Esophagus muscularis mucosa (tissue), 4 donors: Measurements from ENCODE around the gene DVL1. TPM values are rescaled to one million over a fixed set of nuclear protein-coding genes. Genes with fewer than 3 reads are reported as not detected.
A peak's percentile ranks its signal among the peaks of the same experiment; 100 is the strongest.

ENCODE experiments used
- DNase-seq: peaks from one replicate; pipeline ENCODE4 v3.0.0-alpha.2; 2017; ENCODE audit errors: extremely low spot score
- H3K27ac ChIP-seq, 4 donors: fragments of 200-600 bp; sonication (generic); replicated peaks in 1 of 4; 1 replicate in 3 of 4; 2 replicates in 1 of 4; pipeline ENCODE4 v1.5.1; 2016 to 2019; ENCODE audit warnings: mild to moderate bottlenecking in 1 of 4
- H3K27me3 ChIP-seq, 4 donors: fragments of 200-600 bp; sonication (generic); one replicate each; pipeline versions ENCODE4 v1.5.1 to v1.6.0; 2016 to 2019
- H3K36me3 ChIP-seq, 4 donors: fragments of 200-600 bp; sonication (generic); one replicate each; pipeline ENCODE4 v1.5.1; 2016 to 2019
- H3K4me1 ChIP-seq, 4 donors: fragments of 200-600 bp; sonication (generic); one replicate each; pipeline ENCODE4 v1.5.1; 2016 to 2019
- H3K4me3 ChIP-seq, 4 donors: fragments of 200-600 bp; sonication (generic); 1 replicate in 2 of 4; 2 replicates in 2 of 4; pipeline ENCODE4 v1.5.1; 2016 to 2019; ENCODE audit warnings: mild to moderate bottlenecking in 4 of 4, moderate library complexity in 1 of 4
- H3K9me3 ChIP-seq, 4 donors: fragments of 200-600 bp; sonication (generic); 1 replicate in 3 of 4; 2 replicates in 1 of 4; pipeline ENCODE4 v1.5.1; 2016 to 2019
- CTCF ChIP-seq, 3 experiments: fragments of 200-600 bp in 2 of 3; fragments of 450-650 bp in 1 of 3; sonication (generic) in 2 of 3; IDR thresholded peaks; one replicate each; pipeline ENCODE4 v1.5.1; 2017 to 2019; ENCODE audit warnings: antibody characterized with exemption in 3 of 3, mild to moderate bottlenecking in 2 of 3, moderate library complexity in 1 of 3
- EP300 ChIP-seq: sonication (generic); formaldehyde crosslinking; IDR thresholded peaks from one replicate; pipeline ENCODE4 v1.6.1; 2017; ENCODE audit warnings: antibody characterized with exemption
- POLR2A ChIP-seq: fragments of 450-650 bp; IDR thresholded peaks from one replicate; pipeline ENCODE4 v1.6.1; 2017; ENCODE audit warnings: antibody characterized with exemption, moderate library complexity, mild to moderate bottlenecking, low read depth
- POLR2AphosphoS5 ChIP-seq, 2 donors: sonication (generic); formaldehyde crosslinking; IDR thresholded peaks; one replicate each; pipeline ENCODE4 v1.6.1; 2017; ENCODE audit warnings: antibody characterized with exemption in 2 of 2
- WGBS: methylation state at CpG from one replicate; pipeline ENCODE4 v1.1.5; 2018; 5-methylcytosine and 5-hydroxymethylcytosine counted together
- intact Hi-C: fragments of 100-400 bp; cut with DNase I; formaldehyde crosslinking; loops from one replicate; pipeline ENCODE4 v1.15.1; 2023
- total RNA-seq, 4 donors: library from RNA; depleted of rRNA; stranded (reverse); fragments of >200 nt; gene quantifications; one replicate each; pipeline versions ENCODE4 v1.1.0 to v1.2.1, GENCODE V29; 2016

Gene DVL1
- total RNA-seq, 4 donors from 2014 or later: 66.9 to 141 (median 114) TPM

- no peak for TF ChIP-seq POLR2AphosphoS5 (IDR thresholded peaks at IDR 0.05)
- TF ChIP-seq CTCF (IDR thresholded peaks at IDR 0.05): no peak
- TF ChIP-seq POLR2A: no peak
- no peak for TF ChIP-seq EP300
- Histone ChIP-seq H3K27ac (no peak overlapping the region), H3K4me1 (peaks cover 18 to 60% (median 54%) of the 10 kb centered on the region in 4 donors), H3K27me3 (no peaks in the 10 kb centered on the region), H3K36me3 (peaks cover 43 to 71% (median 60%) of the 10 kb centered on the region in 4 donors), H3K9me3 (no peaks in the 10 kb centered on the region), H3K4me3 (no peak overlapping the region)
- 91% methylated on average over 35 of the region's 37 CpGs for WGBS
- intact Hi-C loops: no loop called here
- DNase-seq: no peak
Observed at GRCh38 chr1:1313500-1314236, 35.5 kb downstream of the DVL1 start.

- 89% methylated on average over 30 of the region's 49 CpGs for WGBS
- H3K36me3 ChIP-seq: peaks cover 43 to 71% (median 60%) of the 10 kb centered on the region in 4 donors
- intact Hi-C loops: no loop called here
Observed at GRCh38 chr1:1312450-1313314, 36.5 kb downstream of the DVL1 start.

GRCh38 chr1:1311107-1312104, 37.8 kb downstream of the DVL1 start:
- no peak overlapping the region for H3K4me3 ChIP-seq
- peaks cover 20 to 49% (median 43%) of the 10 kb centered on the region in 4 donors for H3K4me1 ChIP-seq
- intact Hi-C loops: no loop called here
- no peak for DNase-seq
- no peaks in the 10 kb centered on the region for H3K9me3 ChIP-seq
- H3K27ac ChIP-seq: no peak overlapping the region
- WGBS: 85% methylated on average over 17 of the region's 22 CpGs
- H3K36me3 ChIP-seq: peaks cover 43 to 64% (median 59%) of the 10 kb centered on the region in 4 donors
- no peaks in the 10 kb centered on the region for H3K27me3 ChIP-seq
- TF ChIP-seq EP300: no peak

More at GRCh38 chr1:1312450-1313314, 36.5 kb downstream of the DVL1 start:
- TF ChIP-seq POLR2AphosphoS5 (IDR thresholded peaks at IDR 0.05) (no peak), EP300 (no peak)
- no peak for DNase-seq
- Histone ChIP-seq H3K9me3 (no peaks in the 10 kb centered on the region), H3K4me3 (no peak overlapping the region), H3K27me3 (no peaks in the 10 kb centered on the region), H3K4me1 (peaks cover 14 to 50% (median 46%) of the 10 kb centered on the region in 4 donors), H3K27ac (no peak overlapping the region)

- H3K27me3 ChIP-seq: no peaks in the 10 kb centered on the region
- no peaks in the 10 kb centered on the region for H3K9me3 ChIP-seq
- DNase-seq: no peak
- intact Hi-C loops: no loop called here
- TF ChIP-seq CTCF (IDR thresholded peaks at IDR 0.05): no peak
- no peak for TF ChIP-seq POLR2A
- no peak for TF ChIP-seq EP300
- no peak for TF ChIP-seq POLR2AphosphoS5 (IDR thresholded peaks at IDR 0.05)
- no peak overlapping the region for H3K4me3 ChIP-seq
- WGBS: 82% methylated on average over 16 of the region's 21 CpGs
- H3K27ac ChIP-seq: peak overlapping the region in 3 of 4 donors; percentile 83 to 96 (median 92)
- peaks cover 28 to 49% (median 43%) of the 10 kb centered on the region in 4 donors for H3K4me1 ChIP-seq
- H3K36me3 ChIP-seq: peaks cover 38 to 58% (median 55%) of the 10 kb centered on the region in 4 donors
Observed at GRCh38 chr1:1310476-1311053, 38.7 kb downstream of the DVL1 start.

GRCh38 chr1:1310109-1310385, 39.2 kb downstream of the DVL1 start:
- TF ChIP-seq POLR2A: no peak
- TF ChIP-seq CTCF (IDR thresholded peaks at IDR 0.05): no peak
- TF ChIP-seq EP300: no peak
- TF ChIP-seq POLR2AphosphoS5 (IDR thresholded peaks at IDR 0.05): no peak
- WGBS: 67% methylated on average over 1 of the region's 3 CpGs
- H3K36me3 ChIP-seq: peaks cover 38 to 55% (median 52%) of the 10 kb centered on the region in 4 donors
- no peaks in the 10 kb centered on the region for H3K9me3 ChIP-seq
- no peaks in the 10 kb centered on the region for H3K27me3 ChIP-seq
- intact Hi-C loops: no loop called here
- H3K4me3 ChIP-seq: no peak overlapping the region
- peak overlapping the region; percentile 83 to 96 (median 94) for H3K27ac ChIP-seq
- DNase-seq: no peak
- peaks cover 33 to 49% (median 43%) of the 10 kb centered on the region in 4 donors for H3K4me1 ChIP-seq
